IPS-15b (cell line): ENCODE data around the gene SEPTIN8.

Experiments used
- H3K27me3 ChIP-seq: one replicate; pipeline ENCODE4 v1.6.1; 2013; ENCODE audit warnings: low read length; ENCODE audit not compliant: control insufficient read depth, insufficient read depth
- H3K36me3 ChIP-seq: one replicate; pipeline ENCODE4 v1.6.1; 2013; ENCODE audit warnings: low read length; ENCODE audit not compliant: control insufficient read depth, insufficient read depth
- H3K4me1 ChIP-seq: one replicate; pipeline ENCODE4 v1.6.1; 2013; ENCODE audit warnings: mild to moderate bottlenecking, low read length; ENCODE audit not compliant: control insufficient read depth, insufficient read depth
- H3K4me3 ChIP-seq: one replicate; pipeline ENCODE4 v1.5.1; 2013; ENCODE audit warnings: low read depth, low read length
- H3K9ac ChIP-seq: one replicate; pipeline ENCODE4 v1.6.1; 2013; ENCODE audit warnings: low read depth, mild to moderate bottlenecking, low read length
- H3K9me3 ChIP-seq: one replicate; pipeline ENCODE4 v1.6.1; 2013; ENCODE audit warnings: mild to moderate bottlenecking, low read length; ENCODE audit not compliant: control insufficient read depth, insufficient read depth

SEPTIN8 gene

GRCh38 chr5:132819468-132819867 is 42.4 kb upstream of the SEPTIN8 start:
- no peaks in the 10 kb centered on the region for H3K36me3 ChIP-seq
- H3K9ac ChIP-seq, result no peak overlapping the region
- peaks cover 2% of the 10 kb centered on the region for H3K4me1 ChIP-seq
- H3K27me3 ChIP-seq, result peaks cover 61% of the 10 kb centered on the region
- peaks cover 7% of the 10 kb centered on the region for H3K9me3 ChIP-seq
- H3K4me3 ChIP-seq, result no peak overlapping the region

GRCh38 chr5:132817011-132817410 is 40.0 kb upstream of the SEPTIN8 start:
- Histone ChIP-seq H3K36me3 (no peaks in the 10 kb centered on the region), H3K4me3 (no peak overlapping the region), H3K4me1 (no peaks in the 10 kb centered on the region), H3K27me3 (peaks cover 68% of the 10 kb centered on the region), H3K9me3 (peaks cover 7% of the 10 kb centered on the region), H3K9ac (no peak overlapping the region)

GRCh38 chr5:132816554-132816953 is 39.5 kb upstream of the SEPTIN8 start:
- H3K4me3 ChIP-seq, result no peak overlapping the region
- H3K36me3 ChIP-seq, result no peaks in the 10 kb centered on the region
- H3K27me3 ChIP-seq, result peaks cover 68% of the 10 kb centered on the region
- no peak overlapping the region for H3K9ac ChIP-seq
- peaks cover 7% of the 10 kb centered on the region for H3K9me3 ChIP-seq
- H3K4me1 ChIP-seq, result no peaks in the 10 kb centered on the region

- Histone ChIP-seq H3K36me3 (no peaks in the 10 kb centered on the region), H3K27me3 (peaks cover 68% of the 10 kb centered on the region), H3K9me3 (peaks cover 7% of the 10 kb centered on the region), H3K9ac (no peak overlapping the region), H3K4me3 (no peak overlapping the region), H3K4me1 (no peaks in the 10 kb centered on the region)
Observed at GRCh38 chr5:132816083-132816482, 39.0 kb upstream of the SEPTIN8 start.

- no peak overlapping the region for H3K9ac ChIP-seq
- H3K9me3 ChIP-seq, result peaks cover 7% of the 10 kb centered on the region
- H3K36me3 ChIP-seq, result no peaks in the 10 kb centered on the region
- peaks cover 67% of the 10 kb centered on the region for H3K27me3 ChIP-seq
- H3K4me1 ChIP-seq, result no peaks in the 10 kb centered on the region
- no peak overlapping the region for H3K4me3 ChIP-seq
Observed at GRCh38 chr5:132815454-132815853, 38.4 kb upstream of the SEPTIN8 start.

GRCh38 chr5:132814503-132815294 is 37.7 kb upstream of the SEPTIN8 start:
- Histone ChIP-seq H3K4me1 (no peaks in the 10 kb centered on the region), H3K4me3 (peak overlapping the region; percentile 39), H3K9ac (no peak overlapping the region), H3K27me3 (peaks cover 69% of the 10 kb centered on the region), H3K9me3 (peaks cover 7% of the 10 kb centered on the region), H3K36me3 (no peaks in the 10 kb centered on the region)

GRCh38 chr5:132813599-132814502 is 36.8 kb upstream of the SEPTIN8 start:
- Histone ChIP-seq H3K36me3 (no peaks in the 10 kb centered on the region), H3K4me1 (no peaks in the 10 kb centered on the region), H3K9ac (no peak overlapping the region), H3K27me3 (peaks cover 74% of the 10 kb centered on the region), H3K4me3 (peak overlapping the region; percentile 39), H3K9me3 (peaks cover 7% of the 10 kb centered on the region)

- Histone ChIP-seq H3K9ac (no peak within 1 kb of the TSS), H3K27me3 (peaks cover 74% of the 10 kb centered on the region), H3K4me3 (peak within 1 kb of the TSS; percentile 39), H3K4me1 (no peaks in the 10 kb centered on the region), H3K9me3 (peaks cover 7% of the 10 kb centered on the region), H3K36me3 (no peaks in the 10 kb centered on the region)
Observed at GRCh38 chr5:132812781-132813598, 36.0 kb upstream of the SEPTIN8 start, which contains the start of gene SOWAHA. Gene SOWAHA (plus strand): TSS chr5:132813302. CDS start chr5:132813622, 320 bp downstream.

GRCh38 chr5:132812123-132812765 is 35.2 kb upstream of the SEPTIN8 start:
- Histone ChIP-seq H3K4me3 (no peak overlapping the region), H3K9ac (no peak overlapping the region), H3K27me3 (peaks cover 68% of the 10 kb centered on the region), H3K4me1 (peaks cover under 1% of the 10 kb centered on the region), H3K36me3 (no peaks in the 10 kb centered on the region), H3K9me3 (peaks cover 7% of the 10 kb centered on the region)

GRCh38 chr5:132810605-132811004 is 33.6 kb upstream of the SEPTIN8 start:
- H3K4me1 ChIP-seq, result peaks cover 4% of the 10 kb centered on the region
- H3K9me3 ChIP-seq, result peaks cover 7% of the 10 kb centered on the region
- no peak overlapping the region for H3K4me3 ChIP-seq
- peaks cover 51% of the 10 kb centered on the region for H3K27me3 ChIP-seq
- no peaks in the 10 kb centered on the region for H3K36me3 ChIP-seq
- H3K9ac ChIP-seq, result no peak overlapping the region

- Histone ChIP-seq H3K4me3 (no peak overlapping the region), H3K36me3 (no peaks in the 10 kb centered on the region), H3K9ac (no peak overlapping the region), H3K27me3 (peaks cover 35% of the 10 kb centered on the region), H3K9me3 (no peaks in the 10 kb centered on the region), H3K4me1 (peaks cover 4% of the 10 kb centered on the region)
Observed at GRCh38 chr5:132808866-132809265, 31.8 kb upstream of the SEPTIN8 start.
